HG03103 (cell line): ENCODE measurements around the gene ELFN2.

Source experiments
- ATAC-seq: cut with Tn5 transposase; IDR thresholded peaks from one replicate; pipeline ENCODE4 v1.9.1; 2021; ENCODE audit warnings: low read depth; ENCODE audit not compliant: unreplicated experiment

ELFN2 gene

DNA sequence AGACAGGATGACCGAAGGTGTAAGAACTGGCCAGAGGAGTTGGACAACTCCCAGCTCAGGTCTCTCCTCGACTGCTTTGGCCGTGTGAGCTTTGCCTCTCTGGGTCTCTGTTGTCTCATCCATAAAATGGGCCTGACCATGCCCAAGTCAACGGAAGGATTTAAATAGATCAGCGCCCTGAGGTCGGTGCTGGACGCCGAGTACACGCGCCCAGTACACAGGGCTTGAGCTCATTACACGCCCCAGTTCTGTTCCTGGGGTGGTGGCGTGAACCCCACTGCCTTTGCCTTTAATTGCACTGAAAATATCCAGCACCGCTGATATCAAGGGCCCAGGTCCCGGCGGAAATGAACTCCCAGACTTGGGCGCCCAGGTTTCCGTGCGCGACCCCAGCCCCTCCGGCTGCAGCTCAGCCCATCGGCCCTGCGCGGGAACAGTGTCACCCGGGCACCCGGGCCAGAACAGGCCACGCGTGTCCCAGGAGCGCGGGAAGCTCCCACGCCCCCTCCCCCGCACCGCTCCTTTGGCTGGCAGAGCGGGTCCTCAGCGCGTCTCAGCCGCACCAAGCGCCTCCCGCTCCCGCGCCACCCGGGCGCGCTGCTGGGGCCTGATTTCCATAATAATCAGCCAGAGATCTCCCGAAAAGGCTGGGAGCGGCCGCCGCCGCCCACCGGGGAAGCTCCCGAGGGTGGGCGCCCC, 102.8 kb downstream of the ELFN2 start:
- no peak for ATAC-seq

DNA sequence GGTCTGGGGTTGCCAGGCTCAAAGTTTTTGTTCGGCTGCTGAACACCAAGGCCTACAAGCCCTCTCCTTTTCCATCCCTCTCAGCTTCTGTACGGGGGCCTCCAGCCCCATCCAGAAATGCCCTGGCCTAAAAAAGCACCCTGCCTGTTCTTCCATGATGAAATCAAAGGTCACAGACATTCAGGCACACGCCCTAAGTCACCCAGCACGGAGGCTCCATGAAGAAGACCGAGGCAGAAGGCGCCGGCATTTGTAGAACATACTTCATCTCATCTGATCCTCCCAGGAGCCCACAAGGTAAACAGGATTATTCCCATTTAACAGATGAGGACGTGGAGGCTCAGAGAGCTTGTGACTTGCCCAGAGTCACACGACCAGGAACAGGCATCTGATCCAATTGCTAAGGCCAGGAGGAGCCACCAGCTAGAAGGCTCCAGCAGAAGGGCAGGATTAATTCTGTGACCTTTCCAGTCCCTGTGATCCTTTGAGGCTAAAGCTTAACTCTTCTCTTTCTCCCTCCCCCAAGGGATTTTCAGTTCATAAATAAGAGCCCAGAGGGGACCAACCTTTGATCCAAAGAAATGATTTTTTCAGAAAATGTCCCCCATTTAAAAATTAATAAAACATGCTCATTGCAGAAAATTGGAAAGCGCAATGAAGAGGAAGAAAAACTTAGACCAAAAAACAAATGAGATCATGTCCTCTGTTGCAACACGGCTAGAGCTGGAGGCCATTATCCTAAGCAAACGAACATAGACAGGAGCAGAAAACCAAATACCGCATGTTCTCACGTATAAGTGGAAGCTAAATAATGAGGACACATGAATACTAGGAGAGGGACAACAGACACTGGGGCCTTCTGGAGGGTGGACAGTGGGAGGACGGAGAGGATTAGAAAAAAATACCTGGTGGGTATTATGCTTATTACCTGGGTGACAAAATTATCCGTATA, 106.3 kb downstream of the ELFN2 start:
- ATAC-seq = no peak

DNA sequence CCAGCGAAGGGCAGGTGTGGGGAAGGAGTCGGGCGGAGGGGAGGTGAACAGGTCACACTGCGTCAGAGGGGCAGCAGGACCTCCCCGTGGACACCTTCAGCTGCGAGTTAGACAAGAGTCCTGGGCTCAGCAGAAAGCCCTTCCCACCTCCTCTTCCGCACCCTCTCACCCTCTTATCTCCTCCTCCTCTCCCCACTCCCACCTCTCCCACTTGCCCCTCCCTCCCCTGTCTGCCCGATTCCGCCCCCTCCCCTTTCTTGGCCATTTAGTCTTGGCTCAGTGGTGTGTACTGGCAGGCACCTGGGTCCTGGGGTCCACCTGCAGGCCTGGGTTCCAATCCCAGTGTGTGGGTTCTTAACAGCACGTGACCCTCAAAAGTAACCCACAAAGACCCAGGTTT, 107.8 kb downstream of the ELFN2 start:
- ATAC-seq = no peak

DNA sequence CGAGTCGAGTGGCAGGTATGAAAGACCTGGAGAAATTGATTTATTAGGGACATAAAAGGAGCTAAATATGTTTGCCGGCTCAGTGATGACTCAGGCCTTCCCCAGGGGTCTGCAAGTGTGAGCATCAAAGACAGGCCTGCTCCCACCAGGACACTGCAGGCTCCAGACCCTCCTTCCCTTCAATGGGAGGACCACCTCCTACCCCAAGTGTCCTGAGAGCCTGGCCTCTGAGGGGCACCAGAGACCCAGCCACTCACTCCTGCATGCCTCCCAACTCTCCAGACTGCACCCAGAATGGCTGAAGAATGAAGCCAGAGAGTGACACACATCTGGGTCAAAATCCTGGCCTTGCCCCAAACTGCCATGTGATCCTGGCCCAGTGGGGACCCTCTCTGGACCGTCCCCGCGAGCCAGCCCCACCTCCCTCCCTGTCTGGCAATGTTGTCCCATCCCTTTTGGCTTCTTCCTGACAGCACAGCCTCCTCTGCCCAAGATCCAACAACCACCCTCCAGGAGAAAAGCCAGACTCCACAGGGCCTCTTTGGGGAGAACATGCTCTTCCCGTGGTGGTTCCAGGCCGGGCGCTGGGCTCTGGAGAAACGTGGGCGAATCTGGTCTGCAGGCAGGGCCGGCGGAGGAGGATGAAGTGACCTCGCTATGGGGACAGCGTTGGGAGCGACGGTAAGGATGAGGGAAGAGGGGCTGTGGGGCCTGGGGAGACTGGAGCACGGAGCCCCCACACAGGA, 108.7 kb downstream of the ELFN2 start:
- no peak for ATAC-seq
